HepG2 (cell line): ENCODE data around the gene PPM1F. TPM values are rescaled to one million over a fixed set of nuclear protein-coding genes. Genes with fewer than 3 reads are reported as not detected.
A peak's percentile ranks its signal among the peaks of the same experiment; 100 is the strongest.

ENCODE experiments used
- AGO1 ChIP-seq: fragments of 200-400 bp; formaldehyde crosslinking; IDR thresholded peaks from 2 replicates; pipeline ENCODE4 v1.6.1; 2017; ENCODE audit warnings: mild to moderate bottlenecking, low read depth, low read length, moderate library complexity; ENCODE audit not compliant: poor library complexity, severe bottlenecking
- CEBPB ChIP-seq: IDR thresholded peaks from 2 replicates; pipeline ENCODE4 v1.6.1; 2011; ENCODE audit warnings: low read depth, low read length, improper control_type of control experiment, borderline replicate concordance
- DPF2 ChIP-seq: sonication (generic); formaldehyde crosslinking; IDR thresholded peaks from 2 replicates; pipeline ENCODE4 v1.4.0; 2020; ENCODE audit warnings: mild to moderate bottlenecking, low read depth, missing genetic modification reagents, borderline replicate concordance
- DRAP1 ChIP-seq: IDR thresholded peaks from 2 replicates; pipeline ENCODE4 v1.6.1; 2016; ENCODE audit warnings: missing genetic modification reagents, missing compliant biosample characterization
- EP300 ChIP-seq, 3 experiments: sonication (generic) in 1 of 3; formaldehyde crosslinking in 1 of 3; IDR thresholded peaks; 2 replicates each; pipeline versions ENCODE4 v1.5.1 to v1.6.1; 2011 to 2020; ENCODE audit warnings: low read depth in 2 of 3, low read length in 2 of 3, borderline replicate concordance in 1 of 3, improper control_type of control experiment in 1 of 3, mild to moderate bottlenecking in 1 of 3, missing genetic modification reagents in 1 of 3, moderate library complexity in 1 of 3
- HIC2 ChIP-seq: sonication (generic); formaldehyde crosslinking; IDR thresholded peaks from 2 replicates; pipeline ENCODE4 v1.9.0; 2022; ENCODE audit warnings: low read depth, missing genetic modification reagents
- KLF15 ChIP-seq: sonication (generic); formaldehyde crosslinking; IDR thresholded peaks from 2 replicates; pipeline ENCODE4 v1.8.1; 2023; ENCODE audit warnings: borderline replicate concordance, mild to moderate bottlenecking, inconsistent platforms, missing genetic modification reagents, mixed read lengths
- MLLT10 ChIP-seq: sonication (generic); formaldehyde crosslinking; IDR thresholded peaks from 2 replicates; pipeline ENCODE4 v1.4.0; 2020; ENCODE audit warnings: missing genetic modification reagents
- PAWR ChIP-seq: sonication (generic); formaldehyde crosslinking; IDR thresholded peaks from 2 replicates; pipeline ENCODE4 v1.4.0; 2020; ENCODE audit warnings: missing genetic modification reagents, mild to moderate bottlenecking, borderline replicate concordance
- PLSCR1 ChIP-seq: sonication (generic); formaldehyde crosslinking; IDR thresholded peaks from 2 replicates; pipeline ENCODE4 v1.5.0; 2020; ENCODE audit warnings: missing genetic modification reagents, mild to moderate bottlenecking, borderline replicate concordance
- RXRB ChIP-seq: IDR thresholded peaks from 2 replicates; pipeline ENCODE4 v1.6.1; 2016; ENCODE audit warnings: borderline replicate concordance, missing genetic modification reagents, missing compliant biosample characterization
- SMAD1 ChIP-seq: sonication (generic); formaldehyde crosslinking; IDR thresholded peaks from 2 replicates; pipeline ENCODE4 v1.4.0; 2020; ENCODE audit warnings: missing genetic modification reagents, low read depth, mild to moderate bottlenecking, borderline replicate concordance
- SMYD3 ChIP-seq: sonication (generic); formaldehyde crosslinking; IDR thresholded peaks from 2 replicates; pipeline ENCODE4 v1.8.1; 2023; ENCODE audit warnings: mild to moderate bottlenecking, missing genetic modification reagents
- TFE3 ChIP-seq: IDR thresholded peaks from 2 replicates; pipeline ENCODE4 v1.6.1; 2016
- ZNF343 ChIP-seq: sonication (generic); formaldehyde crosslinking; IDR thresholded peaks from 2 replicates; pipeline ENCODE4 v1.4.0; 2020; ENCODE audit warnings: mild to moderate bottlenecking, missing genetic modification reagents
- ZNF431 ChIP-seq: sonication (generic); formaldehyde crosslinking; IDR thresholded peaks from 2 replicates; pipeline ENCODE4 v1.9.0; 2022; ENCODE audit warnings: missing genetic modification reagents, low read depth, mild to moderate bottlenecking, borderline replicate concordance
- ZNF441 ChIP-seq: sonication (generic); formaldehyde crosslinking; IDR thresholded peaks from 2 replicates; pipeline ENCODE4 v1.7.0; 2021; ENCODE audit warnings: missing genetic modification reagents, borderline replicate concordance
- ZNF552 ChIP-seq: sonication (generic); formaldehyde crosslinking; IDR thresholded peaks from 2 replicates; pipeline ENCODE4 v1.9.0; 2022; ENCODE audit warnings: missing genetic modification reagents, mild to moderate bottlenecking, borderline replicate concordance
- ZNF557 ChIP-seq: sonication (generic); formaldehyde crosslinking; IDR thresholded peaks from 2 replicates; pipeline ENCODE4 v1.4.0; 2020; ENCODE audit warnings: missing genetic modification reagents
- ZNF605 ChIP-seq: sonication (generic); formaldehyde crosslinking; IDR thresholded peaks from 2 replicates; pipeline ENCODE4 v1.8.0; 2022; ENCODE audit warnings: mild to moderate bottlenecking, missing genetic modification reagents
- ZNF720 ChIP-seq: sonication (generic); formaldehyde crosslinking; IDR thresholded peaks from 2 replicates; pipeline ENCODE4 v1.4.0; 2020; ENCODE audit warnings: missing genetic modification reagents
- ZNF784 ChIP-seq: sonication (generic); formaldehyde crosslinking; IDR thresholded peaks from 2 replicates; pipeline ENCODE4 v1.5.1; 2020; ENCODE audit warnings: missing genetic modification reagents, mild to moderate bottlenecking, borderline replicate concordance
- polyA plus RNA-seq, 8 experiments: library from polyadenylated mRNA; depleted of rRNA in 3 of 8; stranded (reverse) in 7 of 8; unstranded in 1 of 8; fragments of >200 nt; fragmentation: Illumina TruSeq in 4 of 8; extraction: Trizol in 4 of 8; gene quantifications; 2 replicates each; pipeline versions ENCODE4 v1.2.1 to v1.2.3, GENCODE V29; 2011 to 2016; ENCODE audit warnings: low read depth in 4 of 8, missing spikeins in 1 of 8, mixed read lengths in 1 of 8; ENCODE audit not compliant: insufficient read depth in 1 of 8
- total RNA-seq, 5 experiments: library from RNA; depleted of rRNA; stranded (reverse); fragments of >200 nt; fragmentation: Illumina TruSeq; extraction: Trizol; gene quantifications; 2 replicates each; pipeline ENCODE4 v1.2.3, GENCODE V29; 2016; ENCODE audit warnings: low read depth in 1 of 5

Gene PPM1F
- total and polyA plus RNA-seq, 2 of the 13 experiments (the other 11 are each of a cell fraction or from before 2014, with no cell fraction given): 11.0 to 19.6 TPM

GRCh38 chr22:21938071-21938822, 14.4 kb downstream of the PPM1F start (continued):
- TF ChIP-seq ZNF605 (CRISPR knock-in tag) (peak; percentile 91), DPF2 (CRISPR knock-in tag) (peak; percentile 50; the same call in 1 of the 2 replicates), ZNF552 (CRISPR knock-in tag) (no peak), RXRB (peak; percentile 44; the same call in 1 of the 2 replicates), HIC2 (CRISPR knock-in tag) (peak; percentile 63), PLSCR1 (CRISPR knock-in tag) (no peak), CEBPB (no peak; the same call in 1 of the 2 replicates), ZNF343 (CRISPR knock-in tag) (0 out of 2 replicates have a peak, but pooled peaks have one; percentile 35), ZNF784 (CRISPR knock-in tag) (peak; percentile 70; the same call in 1 of the 2 replicates), ZNF557 (CRISPR knock-in tag) (no peak), SMYD3 (0 out of 2 replicates have a peak, but pooled peaks have one; percentile 41), KLF15 (CRISPR knock-in tag) (no peak; the same call in 1 of the 2 replicates), AGO1 (peak; percentile 52), ZNF441 (CRISPR knock-in tag) (no peak; the same call in 1 of the 2 replicates), ZNF431 (no peak), MLLT10 (CRISPR knock-in tag) (no peak), DRAP1 (CRISPR knock-in tag) (peak; percentile 58; the same call in 1 of the 2 replicates), PAWR (CRISPR knock-in tag) (no peak), ZNF720 (CRISPR knock-in tag) (no peak), EP300 (IDR thresholded peaks at IDR 0.05; ENCODE audit: low read depth in 2 of 2, low read length in 2 of 2) (no peak), EP300 (CRISPR knock-in tag; IDR thresholded peaks at IDR 0.05; ENCODE audit: borderline replicate concordance) (peak; percentile 19; the same call in 1 of the 2 replicates), SMAD1 (CRISPR knock-in tag) (peak; percentile 91; the same call in 1 of the 2 replicates), TFE3 (CRISPR knock-in tag) (no peak)
